MM.1S (cell line): Measurements from ENCODE around the gene TTLL10.

Experiments
- EZH2phosphoT487 ChIP-seq: fragments of 300-600 bp; sonication (generic); IDR thresholded peaks from 2 replicates; pipeline ENCODE4 v1.6.1; 2018; ENCODE audit warnings: antibody characterized with exemption, low read length
- TF ChIP-seq, protein P1 (sequence below): fragments of 300-600 bp; sonication (generic); IDR thresholded peaks from 2 replicates; pipeline ENCODE4 v1.5.1; 2016; ENCODE audit warnings: antibody characterized with exemption, low read length, mixed read lengths

DNA sequence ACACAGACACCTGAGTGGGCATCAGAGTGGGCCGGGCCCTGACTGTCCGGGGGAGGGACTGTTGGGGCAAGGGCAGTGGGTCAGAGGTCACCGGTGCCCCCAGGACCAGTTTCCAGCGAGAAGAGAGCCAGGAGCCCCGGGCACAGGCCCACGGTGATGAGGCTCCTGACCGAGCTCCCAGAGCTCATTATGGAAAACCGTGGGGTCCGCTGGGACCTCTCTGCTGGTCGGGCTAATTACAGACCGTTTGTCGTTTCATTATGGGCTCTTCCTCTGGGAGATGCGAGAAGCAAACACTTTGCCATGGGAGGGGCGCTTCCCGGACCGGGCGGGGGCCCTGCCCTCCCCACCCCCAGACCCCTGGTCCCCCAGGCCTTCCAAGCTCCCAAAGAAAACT, 12.0 kb upstream of the TTLL10 start:
- TF ChIP-seq, protein P1, sequence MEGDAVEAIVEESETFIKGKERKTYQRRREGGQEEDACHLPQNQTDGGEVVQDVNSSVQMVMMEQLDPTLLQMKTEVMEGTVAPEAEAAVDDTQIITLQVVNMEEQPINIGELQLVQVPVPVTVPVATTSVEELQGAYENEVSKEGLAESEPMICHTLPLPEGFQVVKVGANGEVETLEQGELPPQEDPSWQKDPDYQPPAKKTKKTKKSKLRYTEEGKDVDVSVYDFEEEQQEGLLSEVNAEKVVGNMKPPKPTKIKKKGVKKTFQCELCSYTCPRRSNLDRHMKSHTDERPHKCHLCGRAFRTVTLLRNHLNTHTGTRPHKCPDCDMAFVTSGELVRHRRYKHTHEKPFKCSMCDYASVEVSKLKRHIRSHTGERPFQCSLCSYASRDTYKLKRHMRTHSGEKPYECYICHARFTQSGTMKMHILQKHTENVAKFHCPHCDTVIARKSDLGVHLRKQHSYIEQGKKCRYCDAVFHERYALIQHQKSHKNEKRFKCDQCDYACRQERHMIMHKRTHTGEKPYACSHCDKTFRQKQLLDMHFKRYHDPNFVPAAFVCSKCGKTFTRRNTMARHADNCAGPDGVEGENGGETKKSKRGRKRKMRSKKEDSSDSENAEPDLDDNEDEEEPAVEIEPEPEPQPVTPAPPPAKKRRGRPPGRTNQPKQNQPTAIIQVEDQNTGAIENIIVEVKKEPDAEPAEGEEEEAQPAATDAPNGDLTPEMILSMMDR, result no peak
- TF ChIP-seq EZH2phosphoT487, result no peak
